NCI-H2107 treated with DMSO at 0.1 percent for 48 hours (cell line): ENCODE data around the gene CHIT1.

ENCODE experiments used
- DNase-seq: peaks from one replicate; lab custom pipeline; 2025; ENCODE audit not compliant: unreplicated experiment; lab: John Stamatoyannopoulos, UW

Gene CHIT1

DNA sequence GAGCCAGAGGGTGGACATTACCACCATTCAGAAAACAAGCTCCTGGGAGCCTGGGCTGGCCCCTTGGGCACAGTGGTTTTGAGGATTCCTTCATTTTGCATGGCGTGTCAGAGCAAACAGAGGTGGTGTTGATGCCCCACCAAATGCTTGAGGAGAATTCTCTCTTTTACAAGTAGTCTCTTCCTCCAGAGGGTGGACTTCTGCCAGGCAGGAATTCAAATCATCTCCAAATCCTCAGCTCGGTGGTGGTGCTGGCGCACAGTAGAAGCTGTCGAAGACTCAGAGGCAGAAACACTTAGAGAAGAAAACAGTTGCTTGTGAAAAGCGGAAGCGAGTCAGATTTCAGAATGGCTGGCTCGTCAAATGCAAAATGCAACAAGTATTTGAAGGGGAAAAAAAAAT lies 39.5 kb downstream of the CHIT1 start:
- DNase-seq, result no peak

DNA sequence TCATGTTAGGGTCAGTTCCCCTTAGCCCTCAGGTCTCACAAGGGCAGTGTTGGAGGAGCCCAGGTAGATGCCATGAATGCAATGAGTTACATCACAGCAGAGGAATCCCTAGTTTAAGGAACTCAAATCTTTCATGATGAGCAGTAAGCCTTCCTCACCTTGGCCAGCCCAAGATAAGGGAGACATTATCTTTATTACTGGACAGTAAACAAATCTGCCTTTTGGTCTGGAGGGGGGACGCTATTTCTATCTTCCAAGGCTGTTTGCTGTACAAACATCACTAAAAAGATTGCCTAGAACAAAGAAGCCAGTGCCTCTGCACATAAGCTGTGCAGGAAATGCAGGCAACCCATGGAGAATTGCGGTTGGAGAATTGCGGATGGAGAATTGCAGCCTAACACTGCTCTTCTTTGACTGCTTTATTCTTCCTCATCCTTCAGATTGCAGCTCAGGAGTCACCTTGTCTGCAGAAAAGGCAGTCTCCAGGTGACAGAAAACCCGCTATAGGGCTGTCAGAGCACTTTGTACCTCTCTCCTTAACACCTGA lies 40.7 kb downstream of the CHIT1 start:
- DNase-seq, result no peak

DNA sequence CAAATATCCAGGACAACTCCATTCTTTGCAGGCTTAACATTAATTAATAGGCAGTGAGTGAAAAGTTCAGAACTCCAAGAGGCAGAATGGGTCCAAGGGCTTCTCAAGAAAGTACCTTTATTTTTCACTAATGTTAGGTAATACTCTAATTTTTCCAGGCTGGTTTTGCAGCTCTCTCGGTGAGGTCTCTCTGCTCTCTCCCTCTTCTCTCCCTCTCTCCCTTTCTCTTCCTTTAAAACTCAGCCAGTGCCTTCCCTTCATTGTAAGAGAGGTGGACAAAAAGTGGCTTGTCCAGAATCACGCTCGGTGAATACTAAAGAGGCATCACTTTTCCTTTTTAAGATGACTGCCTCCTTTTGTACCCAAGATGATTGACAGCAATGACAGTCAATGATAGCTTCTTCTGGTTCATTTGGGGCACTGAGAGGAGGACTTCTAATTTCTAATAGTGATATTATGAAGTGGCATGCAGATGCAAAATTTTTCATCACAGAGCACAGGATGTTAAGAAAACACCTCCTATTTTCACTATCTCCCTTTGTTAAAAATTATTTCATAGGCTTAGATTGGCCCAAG lies 41.7 kb downstream of the CHIT1 start:
- no peak for DNase-seq

DNA sequence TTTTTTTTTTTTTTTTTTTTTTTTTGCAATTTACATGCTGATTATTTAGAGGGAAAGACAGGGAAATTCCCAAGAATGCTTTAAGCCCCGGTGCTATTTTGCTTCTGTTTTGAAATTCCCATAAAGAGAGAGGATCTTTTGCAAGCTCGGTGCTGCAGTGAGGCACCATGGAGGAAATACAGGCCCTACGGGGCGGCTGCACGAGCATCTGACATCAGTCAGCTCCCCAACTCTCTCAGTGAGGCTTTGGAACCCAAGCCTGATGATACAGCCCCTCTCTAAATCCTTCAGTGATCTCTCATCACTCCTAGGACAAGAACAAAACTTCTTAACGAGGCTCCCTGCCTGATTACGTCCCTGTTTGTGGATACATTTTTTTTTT lies 42.2 kb downstream of the CHIT1 start:
- no peak for DNase-seq

DNA sequence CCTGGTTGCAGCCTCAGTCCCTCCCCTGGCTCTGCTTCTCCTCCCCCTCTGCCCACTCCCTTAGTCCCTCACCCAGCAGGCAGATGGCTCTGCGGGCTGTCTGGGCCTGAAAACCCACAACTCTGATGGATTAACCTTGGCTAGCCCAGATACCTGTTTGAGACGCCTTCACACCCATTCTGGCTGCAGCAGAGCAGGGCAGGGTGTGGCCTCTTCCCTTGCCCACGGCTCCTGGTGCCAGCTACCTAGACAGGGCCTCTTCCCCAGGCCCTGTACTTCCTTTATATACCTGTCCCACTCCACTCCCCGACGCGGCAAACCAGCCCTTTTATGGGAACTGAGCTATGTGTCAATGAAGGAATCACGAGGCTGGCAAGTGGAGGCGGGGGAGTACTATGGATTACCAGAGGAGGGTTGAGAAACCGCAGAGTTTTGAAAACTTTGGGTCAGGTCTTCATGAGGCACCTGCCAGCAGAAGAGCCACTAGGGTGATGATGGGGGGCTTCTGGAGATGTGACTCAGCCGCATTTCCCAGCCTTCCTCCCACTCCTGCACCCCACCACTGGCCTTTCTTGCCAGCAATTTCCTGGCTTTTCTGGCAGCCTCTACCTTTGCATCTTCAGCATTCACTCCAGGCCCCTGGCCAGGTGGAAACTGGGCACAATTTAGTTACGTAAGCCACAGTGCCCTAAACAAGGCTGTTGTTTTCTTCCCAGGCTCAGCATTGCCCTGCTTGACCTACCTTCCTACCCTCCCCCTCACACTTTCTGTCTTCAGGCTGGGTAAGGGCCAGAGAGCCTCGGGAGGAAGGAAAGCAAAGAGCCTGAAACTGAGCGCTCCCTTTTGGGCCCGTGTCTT lies 42.8 kb downstream of the CHIT1 start, which contains the start of gene CHI3L1:
Gene CHI3L1 (minus strand): TSS at position 259 of the 858 bp plus-strand sequence. CDS start 81 bp downstream, at position 178.
- DNase-seq, result no peak

DNA sequence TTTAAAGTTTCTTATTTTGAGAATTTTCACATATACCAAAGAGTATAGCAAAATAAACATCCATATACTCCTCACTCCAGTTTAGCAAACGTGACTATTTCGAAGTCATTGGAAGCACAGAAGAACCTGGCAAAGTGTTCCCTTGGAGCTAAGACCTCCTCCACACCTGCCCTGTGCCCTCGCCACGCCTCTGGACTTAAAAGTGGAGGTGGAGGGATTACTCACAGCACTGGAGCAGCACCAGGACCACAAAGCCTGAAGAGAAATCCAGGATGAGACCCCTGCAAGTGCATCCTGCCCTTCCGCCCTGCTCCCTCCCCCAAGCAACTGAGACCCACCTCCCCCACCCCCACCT lies 43.4 kb downstream of the CHIT1 start:
- DNase-seq, result no peak

DNA sequence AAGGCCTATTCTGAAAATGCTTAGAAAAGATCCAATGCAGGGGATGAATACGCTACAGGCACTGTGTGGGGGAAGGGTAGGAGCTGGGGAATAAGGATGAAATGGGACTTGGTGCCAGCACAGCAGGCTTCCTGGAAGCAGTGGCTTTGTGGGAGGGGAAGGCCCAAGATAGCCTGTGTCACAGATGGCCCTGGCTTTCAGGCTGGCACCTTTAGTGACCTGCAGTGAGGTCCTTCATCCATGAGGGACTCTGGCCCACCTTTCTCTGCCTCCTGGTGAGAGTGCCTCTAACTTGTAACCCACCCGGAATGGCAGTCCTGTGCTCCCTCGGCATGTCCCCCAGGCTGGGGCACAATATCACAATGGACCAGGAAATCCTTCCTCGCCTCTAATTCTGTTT lies 43.9 kb downstream of the CHIT1 start:
- DNase-seq, result no peak

DNA sequence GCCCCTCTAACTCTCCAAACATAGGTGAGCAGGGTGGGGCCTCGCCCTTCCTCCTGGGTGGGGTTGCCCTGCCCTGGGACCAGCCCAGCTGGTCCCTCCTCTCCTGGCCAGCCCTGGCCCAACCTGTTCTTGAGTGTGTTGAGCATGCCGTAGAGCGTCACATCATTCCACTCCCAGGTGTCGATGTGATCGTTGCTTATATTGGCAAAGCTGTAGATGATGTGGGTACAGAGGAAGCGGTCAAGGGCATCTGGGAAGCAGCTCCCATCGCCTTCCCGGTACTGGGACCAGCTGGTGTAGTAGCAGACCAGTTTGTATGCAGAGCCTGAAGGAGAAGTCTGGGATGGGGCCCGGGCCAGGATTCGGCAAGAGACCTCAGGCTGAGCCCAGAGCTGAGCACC lies 44.4 kb downstream of the CHIT1 start:
- no peak for DNase-seq

DNA sequence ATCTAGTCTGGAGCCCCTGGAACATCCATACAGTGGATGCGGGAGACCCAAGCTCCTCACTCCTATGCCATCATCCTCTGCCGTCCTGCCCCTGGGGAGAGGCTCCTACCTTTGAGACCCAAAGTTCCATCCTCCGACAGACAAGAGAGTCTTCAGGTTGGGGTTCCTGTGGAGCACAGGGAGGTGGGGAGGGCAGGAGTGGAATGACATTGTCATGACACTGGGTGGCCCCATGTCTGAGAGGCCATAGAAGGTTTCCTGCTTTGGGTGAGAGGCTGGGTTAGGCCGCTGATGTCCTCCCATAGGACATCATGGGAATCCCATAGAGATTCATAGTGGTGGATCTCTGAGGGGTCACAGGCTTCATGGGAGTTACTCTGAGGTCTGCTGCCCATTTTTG lies 45.0 kb downstream of the CHIT1 start:
- DNase-seq, result no peak

DNA sequence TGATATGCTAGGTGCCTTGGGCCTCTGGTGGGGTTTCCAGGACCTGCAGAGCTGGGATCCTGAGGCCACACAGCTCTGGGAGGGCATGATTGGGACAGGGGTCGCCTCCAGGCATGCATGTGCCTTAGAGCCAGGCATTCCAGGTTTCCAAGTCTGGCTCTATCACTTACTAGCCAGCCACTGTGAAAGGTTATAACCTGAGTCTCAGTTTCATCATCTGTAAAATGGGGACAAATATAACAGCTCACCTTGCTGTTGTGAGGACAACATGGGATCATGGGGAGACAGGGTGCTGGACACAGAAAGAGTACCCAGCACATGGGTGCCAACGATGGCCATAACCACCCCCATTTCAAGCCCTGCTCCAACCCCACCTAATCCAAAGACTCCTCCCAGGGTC lies 45.6 kb downstream of the CHIT1 start:
- no peak for DNase-seq

DNA sequence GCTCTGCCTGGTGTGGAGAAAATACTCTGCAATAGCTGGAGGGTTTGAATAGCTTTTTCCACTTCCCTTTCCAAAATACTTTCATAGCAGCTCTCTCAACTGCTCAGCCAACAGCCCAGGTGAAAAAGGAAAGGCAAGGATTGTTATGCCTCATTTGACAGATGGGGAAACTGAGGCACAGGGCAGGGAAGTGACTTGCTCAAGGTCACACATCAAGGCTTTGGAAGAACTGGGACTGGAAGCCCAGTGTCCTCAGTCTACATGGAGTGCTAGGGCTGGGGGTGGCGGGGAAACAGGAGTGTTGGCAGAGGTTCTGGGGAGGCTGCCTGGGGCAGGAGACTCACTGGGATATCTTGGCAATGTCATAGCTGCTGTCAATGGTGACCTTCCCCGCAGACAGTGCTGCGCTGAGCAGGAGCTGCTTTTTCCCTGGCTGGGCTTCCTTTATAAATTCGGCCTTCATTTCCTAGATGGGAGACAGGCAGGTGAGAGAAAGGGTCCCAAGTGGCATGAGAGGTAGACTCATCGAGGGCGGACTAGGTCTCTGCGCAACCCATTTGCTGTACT lies 47.0 kb downstream of the CHIT1 start:
- no peak for DNase-seq

DNA sequence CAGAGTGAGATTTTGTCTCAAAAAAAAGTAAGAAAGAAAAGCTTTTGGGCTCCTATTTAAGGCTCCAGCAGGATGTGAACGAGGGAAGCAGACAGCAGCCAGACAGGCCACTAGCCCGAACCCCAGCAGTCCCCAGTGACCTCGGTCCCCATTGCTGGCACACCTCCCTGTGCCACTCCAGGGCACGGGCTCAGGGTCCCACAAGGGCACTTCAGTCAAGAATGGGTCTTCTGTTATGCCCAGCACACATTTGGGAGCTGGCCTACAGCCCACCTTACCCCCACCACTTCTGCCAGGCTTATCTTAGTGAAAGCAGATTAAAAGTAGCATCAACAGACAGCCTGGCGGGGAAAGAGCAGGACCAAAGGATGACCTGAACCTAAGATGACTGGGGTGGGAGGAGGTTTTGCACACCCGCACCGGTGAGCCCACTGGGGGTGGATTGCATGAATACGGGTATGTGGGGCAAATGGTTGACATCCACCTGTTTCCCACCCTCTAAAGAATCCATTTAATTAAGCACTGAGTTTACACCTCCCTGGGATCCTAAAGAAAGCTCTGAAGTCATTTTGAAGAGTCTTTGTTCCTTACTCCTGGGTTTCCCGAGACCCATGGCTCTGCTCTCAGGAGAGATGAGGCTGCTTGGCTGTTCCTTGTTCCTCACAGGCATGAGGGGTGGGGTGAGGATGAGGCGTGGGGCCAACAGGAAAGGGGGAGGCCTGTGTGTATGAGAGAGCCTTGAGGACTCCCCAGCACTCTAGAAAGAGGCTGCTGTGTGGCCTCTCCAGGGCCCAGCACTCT lies 47.7 kb downstream of the CHIT1 start:
- DNase-seq, result no peak

DNA sequence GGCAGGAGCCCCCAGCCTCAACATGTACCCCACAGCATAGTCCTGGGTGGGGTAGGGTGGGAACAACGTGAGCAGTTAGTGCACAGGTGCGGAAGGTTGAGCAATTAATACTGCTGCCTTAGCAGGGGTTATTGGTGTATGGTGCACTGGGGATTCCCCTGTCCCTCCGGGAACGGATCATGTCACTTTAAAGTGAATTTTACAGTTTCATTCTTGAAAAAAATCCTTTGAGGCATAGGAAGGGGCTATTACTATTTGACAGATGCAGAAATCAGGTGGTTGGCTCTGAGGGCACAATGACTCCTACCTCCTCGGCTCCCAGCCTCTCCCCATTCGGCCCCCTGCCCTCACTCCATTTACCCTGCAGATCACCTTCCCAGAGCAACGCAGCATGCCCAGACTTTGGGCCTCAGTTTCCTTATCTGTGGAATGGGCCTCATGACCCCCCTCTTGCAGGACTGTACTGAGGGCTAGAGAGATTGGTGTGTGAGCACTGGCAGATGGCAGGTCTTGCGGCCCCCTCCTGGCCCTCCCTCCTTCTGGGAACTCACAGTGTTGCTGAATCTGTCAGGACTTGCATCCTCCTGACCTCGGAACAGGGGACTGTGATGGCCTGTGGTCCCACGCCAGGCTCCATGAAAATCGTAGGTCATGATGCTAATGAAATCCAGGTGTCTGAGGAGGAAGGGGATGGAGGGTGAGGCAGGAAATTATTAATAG lies 48.7 kb downstream of the CHIT1 start:
- DNase-seq, result no peak

DNA sequence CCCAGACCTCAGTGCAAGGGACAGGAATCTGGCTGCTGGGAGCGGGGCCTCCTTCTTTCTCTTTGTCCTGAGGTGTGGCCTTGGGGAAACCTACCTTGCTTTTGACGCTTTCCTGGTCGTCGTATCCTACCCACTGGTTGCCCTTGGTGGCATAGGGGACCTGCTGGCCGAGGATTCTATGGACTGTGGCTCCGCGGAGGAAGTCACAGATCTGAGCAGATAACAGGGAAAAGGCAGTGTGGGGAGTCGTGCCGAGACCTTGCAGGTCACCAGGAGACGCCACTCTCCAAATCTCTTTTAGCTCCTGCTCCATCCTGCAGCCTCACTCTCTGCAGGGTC lies 49.8 kb downstream of the CHIT1 start:
- no peak for DNase-seq

DNA sequence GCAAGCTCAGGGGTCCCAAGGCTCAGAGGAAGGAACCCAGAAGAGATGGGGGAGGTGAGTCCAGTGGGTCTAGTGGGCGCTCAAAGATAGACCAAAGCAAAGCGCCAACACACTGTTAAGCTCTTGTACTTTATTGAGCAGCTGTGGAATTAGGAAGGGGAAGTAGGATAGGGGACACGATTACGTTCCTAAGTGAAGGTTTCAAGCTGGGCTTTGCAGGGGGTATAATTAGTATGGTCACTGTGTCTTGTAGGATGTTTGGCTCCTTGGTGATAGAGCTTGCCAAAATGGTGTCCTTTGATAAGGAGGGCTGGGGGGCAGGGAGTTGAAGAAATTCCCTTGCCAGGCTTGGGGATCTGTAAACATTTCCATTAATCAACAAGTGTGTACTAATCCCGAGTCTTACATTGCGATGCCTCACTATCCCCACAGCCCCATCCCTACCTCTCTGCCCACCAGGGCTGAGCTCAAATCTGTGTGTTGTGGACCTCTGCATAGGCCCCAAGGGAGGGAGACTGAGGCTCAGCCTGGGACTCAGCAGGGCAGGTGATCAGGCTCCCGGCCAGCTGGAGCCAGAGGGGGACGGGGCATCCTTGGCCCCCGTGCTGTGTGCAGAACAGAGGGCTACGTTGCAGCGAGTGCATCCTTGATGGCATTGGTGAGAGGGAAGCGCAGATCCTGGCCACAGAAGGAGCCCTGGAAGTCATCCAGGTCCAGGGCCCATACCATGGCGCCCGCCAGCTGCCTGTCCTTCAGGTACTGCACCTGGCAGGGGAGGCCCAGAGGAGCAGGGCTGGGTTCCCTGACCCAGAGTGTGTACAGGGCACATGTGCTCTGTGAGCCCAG lies 50.4 kb downstream of the CHIT1 start:
- no peak for DNase-seq

DNA sequence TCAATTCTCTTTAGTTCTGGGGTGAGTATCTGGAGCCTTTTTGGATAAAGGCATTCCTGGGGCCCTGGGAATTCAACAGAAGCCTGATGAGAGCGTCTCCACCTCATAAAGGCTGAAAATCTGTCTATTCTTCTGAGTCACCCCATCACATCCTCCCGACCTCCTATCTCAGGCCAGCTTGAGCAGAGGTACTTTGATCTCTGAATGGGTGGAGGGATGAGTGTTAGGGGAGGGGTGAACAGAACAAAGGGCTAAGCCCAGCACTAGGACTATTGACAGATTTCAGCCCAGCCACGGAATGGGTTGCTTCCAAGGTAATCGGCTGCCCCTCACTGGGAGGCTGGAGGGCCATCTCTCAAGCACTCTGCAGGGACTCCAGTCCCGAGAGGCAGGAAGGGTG lies 51.4 kb downstream of the CHIT1 start:
- DNase-seq, result no peak

DNA sequence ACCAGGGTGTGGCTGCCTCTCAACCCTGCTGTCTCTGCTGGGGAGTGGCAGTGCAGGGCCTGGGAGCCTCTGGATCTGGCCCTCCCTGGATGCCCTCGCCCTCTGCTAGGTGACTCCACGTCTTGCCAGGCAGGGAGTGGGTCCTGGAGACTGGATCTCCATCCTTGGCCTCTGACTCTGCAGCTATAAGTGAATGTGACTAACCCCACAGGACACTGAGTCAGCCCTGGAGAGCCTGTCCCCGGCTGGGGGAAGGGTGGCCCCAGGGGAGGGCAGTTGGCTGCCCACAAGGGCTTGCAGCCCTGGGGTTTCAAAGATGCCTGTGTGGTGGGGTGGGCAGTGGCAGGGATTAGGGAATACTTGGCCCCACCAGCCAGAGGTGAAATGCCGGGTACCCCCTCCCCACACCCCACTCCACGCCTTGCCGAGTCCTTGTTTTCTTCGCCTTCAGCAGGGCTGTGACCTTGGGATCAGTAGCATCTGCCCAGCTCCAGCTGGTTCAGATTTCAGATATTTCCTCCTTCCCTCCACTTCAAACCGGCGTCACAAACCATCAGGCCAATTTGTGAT lies 51.9 kb downstream of the CHIT1 start:
- DNase-seq, result no peak

DNA sequence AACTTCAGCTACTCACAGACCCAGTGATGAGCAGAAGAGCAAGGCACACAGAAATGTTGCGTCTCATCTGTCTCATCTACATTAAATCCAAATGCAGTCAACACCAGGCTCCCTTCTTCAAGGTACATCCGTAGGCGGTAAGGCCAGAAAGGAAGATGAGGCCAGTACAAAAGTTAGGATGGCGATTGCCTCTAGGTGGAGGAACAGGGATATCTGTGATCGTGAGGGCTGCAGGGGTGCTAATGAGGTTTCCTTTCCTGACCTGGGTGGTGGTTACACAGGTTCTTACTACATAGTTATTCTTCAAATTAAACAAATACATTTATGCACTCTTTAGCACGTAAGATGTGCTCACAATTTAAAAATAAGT lies 52.5 kb downstream of the CHIT1 start:
- DNase-seq, result no peak

DNA sequence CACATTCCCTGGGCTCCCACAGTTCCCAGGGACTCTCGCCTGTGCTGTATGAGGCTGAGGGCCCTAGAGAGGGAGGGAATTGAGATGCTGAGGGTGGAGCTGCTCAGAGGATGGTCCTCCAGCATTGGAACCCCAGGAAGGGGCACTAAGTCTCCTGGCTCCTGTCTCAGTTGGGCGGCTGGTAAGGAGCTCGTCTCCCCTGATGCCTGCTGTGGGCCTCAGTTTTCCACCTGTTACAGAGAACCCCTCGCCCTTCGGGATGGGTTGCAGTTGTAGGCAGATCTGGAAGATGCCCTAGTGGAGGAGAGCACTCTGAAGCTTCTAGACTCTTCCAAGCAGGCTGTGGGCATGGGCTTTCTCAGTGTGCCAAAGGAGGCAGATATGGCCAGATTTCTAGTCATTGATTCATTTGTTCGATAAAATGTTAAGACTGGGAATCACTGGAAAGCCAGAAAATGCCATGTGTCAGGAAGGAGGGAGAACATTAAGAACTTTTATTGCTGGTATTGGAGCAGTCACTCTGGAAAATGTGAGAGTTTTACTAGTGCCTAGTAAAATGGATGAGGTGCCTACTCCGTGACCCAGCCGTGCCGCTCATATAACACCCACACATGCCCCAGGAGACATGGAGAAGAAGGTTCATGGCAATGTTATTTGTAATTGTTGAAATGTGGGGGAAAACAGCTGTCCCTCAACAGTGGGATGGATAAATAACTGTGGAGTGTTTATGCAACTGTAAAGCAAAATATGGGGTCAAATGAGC lies 53.0 kb downstream of the CHIT1 start:
- no peak for DNase-seq
